ENCODE measurements around the gene FAM3B. TPM values are rescaled to one million over a fixed set of nuclear protein-coding genes. Genes with fewer than 3 reads are reported as not detected.
A peak's percentile ranks its signal among the peaks of the same experiment; 100 is the strongest.

FAM3B gene
- total and polyA plus RNA-seq, 4 donors, result 0.90 to 28.5 (median 2.6) TPM

DNA sequence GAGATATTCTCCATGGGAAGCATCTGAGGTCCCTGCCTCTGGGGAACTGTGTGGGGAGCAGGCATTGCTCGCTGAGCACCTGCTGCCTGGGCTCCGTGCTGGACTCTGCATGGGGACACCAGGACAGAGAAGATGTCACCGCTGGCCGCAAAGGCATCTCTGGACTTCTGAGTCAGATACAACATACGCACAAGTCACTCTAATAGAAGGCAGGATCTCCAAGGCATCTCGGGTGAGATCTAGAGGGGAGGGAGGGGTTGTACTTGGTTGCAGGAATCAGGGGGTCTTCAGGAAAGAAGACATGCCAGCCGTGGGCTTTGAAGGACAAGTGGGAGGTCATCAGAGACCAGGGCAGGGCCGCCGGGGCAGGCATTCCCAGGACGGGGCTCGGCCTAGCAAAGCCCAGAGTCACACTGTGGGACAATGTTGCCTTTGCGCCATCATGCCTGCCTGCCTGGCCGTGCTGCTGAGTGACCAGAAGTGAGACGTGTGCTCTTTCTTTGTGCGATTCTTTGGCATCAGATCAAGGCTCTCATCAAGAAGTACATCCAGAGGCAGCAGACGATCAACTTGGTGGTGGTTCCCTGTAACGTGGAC is 73.5 kb downstream of the FAM3B start:
- intact Hi-C loops (cut with DNase I), result no loop called here
- Histone ChIP-seq H3K9me3 (ENCODE audit: control insufficient read depth, low read length) (no peaks in the 10 kb centered on the region), H3K4me3 (ENCODE audit: low read length in 2 of 2) (no peak overlapping the region), H3K27ac (ENCODE audit: low read depth in 1 of 2, low read length in 2 of 2) (no peak overlapping the region), H3K4me1 (ENCODE audit: control insufficient read depth in 1 of 2, insufficient read depth in 2 of 2, low read length in 2 of 2) (no peaks in the 10 kb centered on the region), H3K36me3 (ENCODE audit: control insufficient read depth in 1 of 2, insufficient read depth in 2 of 2, low read length in 1 of 2) (no peaks in the 10 kb centered on the region), H3K27me3 (ENCODE audit: control insufficient read depth in 1 of 2, insufficient read depth in 2 of 2, low read length in 1 of 2) (no peaks in the 10 kb centered on the region)
- WGBS, 2 donors, result 91 to 92% methylated on average over 17 of the region's 17 CpGs
- DNase-seq (no peak), ATAC-seq (ENCODE audit: low FRiP score) (no peak)

DNA sequence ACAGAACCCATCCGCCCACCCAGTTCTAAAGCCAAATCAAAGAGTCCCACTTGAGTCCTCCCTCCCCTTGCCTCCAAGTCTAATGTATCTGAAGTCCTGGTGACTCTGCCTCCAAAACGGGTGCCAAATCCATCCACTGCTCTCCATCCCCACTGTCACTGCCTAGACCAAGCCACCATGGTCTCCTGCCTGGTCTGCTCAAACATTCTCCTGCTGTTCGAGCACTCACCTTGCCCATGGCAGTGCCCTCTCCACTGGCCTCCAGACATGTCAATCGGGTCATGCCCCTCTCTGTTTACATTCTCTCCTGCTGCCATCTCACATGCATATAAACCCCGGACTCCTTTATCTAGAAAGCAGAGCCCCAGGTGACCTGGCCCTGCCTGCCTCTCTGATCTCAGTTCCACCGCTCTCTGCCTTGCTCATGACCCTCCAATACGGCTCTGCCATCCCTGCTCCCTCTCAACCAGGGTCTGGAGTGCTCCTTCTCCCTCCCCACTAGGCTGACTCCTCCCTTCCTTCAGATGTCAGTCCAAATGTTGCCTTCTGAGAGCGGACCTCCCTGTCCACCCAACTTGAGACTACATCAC is 77.4 kb downstream of the FAM3B start:
- Histone ChIP-seq H3K4me1 (ENCODE audit: control insufficient read depth in 1 of 2, insufficient read depth in 2 of 2, low read length in 2 of 2) (no peaks in the 10 kb centered on the region), H3K27ac (ENCODE audit: low read depth in 1 of 2, low read length in 2 of 2) (no peak overlapping the region), H3K9me3 (ENCODE audit: control insufficient read depth, low read length) (no peaks in the 10 kb centered on the region), H3K27me3 (ENCODE audit: control insufficient read depth in 1 of 2, insufficient read depth in 2 of 2, low read length in 1 of 2) (no peaks in the 10 kb centered on the region), H3K36me3 (ENCODE audit: control insufficient read depth in 1 of 2, insufficient read depth in 2 of 2, low read length in 1 of 2) (no peaks in the 10 kb centered on the region), H3K4me3 (ENCODE audit: low read length in 2 of 2) (no peak overlapping the region)
- 80 to 88% methylated on average over 8 of the region's 8 CpGs for WGBS, 2 donors
- intact Hi-C loops (cut with DNase I), result no loop called here
- no peak for ATAC-seq (ENCODE audit: low FRiP score)
- DNase-seq, result peak in 1 of 2 donors; percentile 61

DNA sequence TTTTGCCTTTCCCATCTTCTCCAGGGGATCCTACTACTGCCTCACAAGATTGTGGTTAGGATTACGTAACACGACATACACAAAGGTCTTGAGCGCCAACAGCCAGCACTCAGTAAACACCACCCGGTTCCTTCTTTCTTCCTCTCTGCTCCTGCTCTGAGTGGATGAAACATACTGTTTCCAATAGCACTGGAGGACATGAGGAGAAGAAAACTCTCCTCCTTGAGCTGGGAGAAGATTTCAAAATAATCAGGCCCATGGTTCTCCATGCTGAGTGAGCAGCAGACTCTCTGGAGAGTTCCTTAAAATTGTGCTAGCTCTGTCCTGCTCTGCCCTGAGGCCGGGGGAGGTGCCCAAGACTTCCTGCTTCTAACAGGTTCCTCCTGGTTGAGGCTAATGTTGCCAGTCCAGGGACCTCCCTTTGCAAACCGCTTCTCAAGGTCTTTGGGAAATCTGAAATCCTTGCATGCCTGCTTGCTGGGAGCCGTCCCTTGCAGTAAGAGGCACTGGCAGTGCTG is 80.0 kb downstream of the FAM3B start:
- H3K36me3 ChIP-seq (ENCODE audit: control insufficient read depth in 1 of 2, insufficient read depth in 2 of 2, low read length in 1 of 2), result no peaks in the 10 kb centered on the region
- H3K9me3 ChIP-seq (ENCODE audit: control insufficient read depth, low read length), result no peaks in the 10 kb centered on the region
- H3K4me3 ChIP-seq (ENCODE audit: low read length in 2 of 2), result no peak overlapping the region
- DNase-seq, result peak; percentile 55 to 75
- H3K27ac ChIP-seq (ENCODE audit: low read depth in 1 of 2, low read length in 2 of 2), result no peak overlapping the region
- intact Hi-C loops (cut with DNase I), result no loop called here
- WGBS, 2 donors, result 65 to 69% methylated on average over 7 of the region's 7 CpGs
- no peaks in the 10 kb centered on the region for H3K27me3 ChIP-seq (ENCODE audit: control insufficient read depth in 1 of 2, insufficient read depth in 2 of 2, low read length in 1 of 2)
- peak; percentile 50 for ATAC-seq (ENCODE audit: low FRiP score)
- no peaks in the 10 kb centered on the region for H3K4me1 ChIP-seq (ENCODE audit: control insufficient read depth in 1 of 2, insufficient read depth in 2 of 2, low read length in 2 of 2)

DNA sequence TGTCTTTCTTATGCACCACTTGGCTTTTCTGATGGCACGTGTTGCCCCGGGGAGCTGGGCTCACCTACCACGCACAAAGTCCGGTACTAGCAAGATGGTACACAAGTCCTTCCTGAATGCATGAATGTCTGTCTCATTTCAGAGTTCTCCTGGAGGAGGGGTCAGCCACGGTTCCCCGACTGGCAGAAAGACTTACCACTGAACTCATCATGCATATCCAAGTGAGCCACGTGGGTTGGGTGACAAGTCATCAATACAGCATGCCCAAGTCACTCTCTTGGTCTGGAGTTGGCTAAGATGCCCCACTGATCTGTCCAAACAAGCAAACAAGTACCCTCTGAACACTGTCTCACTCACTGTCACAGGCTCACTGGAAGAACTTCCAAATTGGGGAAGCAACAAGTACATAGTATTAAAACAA is 80.9 kb downstream of the FAM3B start:
- Histone ChIP-seq H3K4me1 (ENCODE audit: control insufficient read depth in 1 of 2, insufficient read depth in 2 of 2, low read length in 2 of 2) (no peaks in the 10 kb centered on the region), H3K27me3 (ENCODE audit: control insufficient read depth in 1 of 2, insufficient read depth in 2 of 2, low read length in 1 of 2) (no peaks in the 10 kb centered on the region), H3K4me3 (ENCODE audit: low read length in 2 of 2) (no peak overlapping the region), H3K9me3 (ENCODE audit: control insufficient read depth, low read length) (no peaks in the 10 kb centered on the region), H3K27ac (ENCODE audit: low read depth in 1 of 2, low read length in 2 of 2) (no peak overlapping the region), H3K36me3 (ENCODE audit: control insufficient read depth in 1 of 2, insufficient read depth in 2 of 2, low read length in 1 of 2) (no peaks in the 10 kb centered on the region)
- ATAC-seq (ENCODE audit: low FRiP score) (no peak), DNase-seq (peak in 1 of 2 donors; percentile 56)
- intact Hi-C loops (cut with DNase I), result no loop called here
- WGBS, 2 donors, result 82 to 90% methylated on average over 7 of the region's 7 CpGs

DNA sequence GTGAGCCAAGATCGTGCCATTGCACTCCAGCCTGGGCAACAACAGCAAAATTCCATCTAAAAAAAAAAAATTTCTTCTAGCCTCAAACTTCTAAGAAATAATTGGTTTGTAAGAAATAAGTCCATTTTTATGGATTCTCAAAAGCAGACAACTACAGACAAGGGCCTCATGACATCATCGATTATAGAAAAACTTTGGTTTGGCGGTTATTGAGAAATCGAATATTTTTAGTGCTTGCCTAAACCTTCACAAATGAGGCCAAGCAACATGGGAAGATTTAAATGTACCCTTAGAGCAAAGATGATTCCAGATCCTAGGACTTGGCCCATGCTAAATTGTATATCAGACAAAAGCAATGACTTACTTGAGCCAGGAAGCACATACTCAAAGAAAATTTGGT is 81.7 kb downstream of the FAM3B start:
- Histone ChIP-seq H3K4me1 (ENCODE audit: control insufficient read depth in 1 of 2, insufficient read depth in 2 of 2, low read length in 2 of 2) (no peaks in the 10 kb centered on the region), H3K27ac (ENCODE audit: low read depth in 1 of 2, low read length in 2 of 2) (no peak overlapping the region), H3K36me3 (ENCODE audit: control insufficient read depth in 1 of 2, insufficient read depth in 2 of 2, low read length in 1 of 2) (no peaks in the 10 kb centered on the region), H3K4me3 (ENCODE audit: low read length in 2 of 2) (no peak overlapping the region), H3K27me3 (ENCODE audit: control insufficient read depth in 1 of 2, insufficient read depth in 2 of 2, low read length in 1 of 2) (no peaks in the 10 kb centered on the region), H3K9me3 (ENCODE audit: control insufficient read depth, low read length) (no peaks in the 10 kb centered on the region)
- no peak for DNase-seq
- intact Hi-C loops (cut with DNase I), result no loop called here
- ATAC-seq (ENCODE audit: low FRiP score), result no peak
- 92% methylated on average over 4 of the region's 4 CpGs for WGBS, 2 donors

DNA sequence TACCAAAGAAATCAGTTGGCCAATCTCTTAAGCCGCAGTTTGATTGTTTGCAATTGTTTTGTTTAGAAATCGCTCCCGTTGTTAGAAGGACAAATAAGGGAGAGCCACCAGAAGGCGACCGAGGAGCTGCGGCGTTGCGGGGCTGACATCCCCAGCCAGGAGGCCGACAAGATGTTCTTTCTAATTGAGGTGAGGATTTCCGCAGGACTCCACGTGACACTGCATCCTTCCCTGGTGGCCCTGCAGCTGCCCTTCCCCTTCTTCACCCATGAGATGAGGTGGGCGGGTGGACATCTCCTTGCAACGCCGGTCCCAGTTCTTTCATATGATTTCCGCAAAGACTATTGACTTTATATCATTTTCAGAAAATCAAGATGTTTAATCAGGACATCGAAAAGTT is 82.2 kb downstream of the FAM3B start:
- ATAC-seq (ENCODE audit: low FRiP score) (no peak), DNase-seq (peak in 1 of 2 donors; percentile 65)
- H3K4me1 ChIP-seq (ENCODE audit: control insufficient read depth in 1 of 2, insufficient read depth in 2 of 2, low read length in 2 of 2), result no peaks in the 10 kb centered on the region
- no peak overlapping the region for H3K4me3 ChIP-seq (ENCODE audit: low read length in 2 of 2)
- H3K9me3 ChIP-seq (ENCODE audit: control insufficient read depth, low read length), result no peaks in the 10 kb centered on the region
- no peaks in the 10 kb centered on the region for H3K36me3 ChIP-seq (ENCODE audit: control insufficient read depth in 1 of 2, insufficient read depth in 2 of 2, low read length in 1 of 2)
- intact Hi-C loops (cut with DNase I), result no loop called here
- WGBS, 2 donors, result 95 to 96% methylated on average over 16 of the region's 16 CpGs
- no peak overlapping the region for H3K27ac ChIP-seq (ENCODE audit: low read depth in 1 of 2, low read length in 2 of 2)
- H3K27me3 ChIP-seq (ENCODE audit: control insufficient read depth in 1 of 2, insufficient read depth in 2 of 2, low read length in 1 of 2), result no peaks in the 10 kb centered on the region

DNA sequence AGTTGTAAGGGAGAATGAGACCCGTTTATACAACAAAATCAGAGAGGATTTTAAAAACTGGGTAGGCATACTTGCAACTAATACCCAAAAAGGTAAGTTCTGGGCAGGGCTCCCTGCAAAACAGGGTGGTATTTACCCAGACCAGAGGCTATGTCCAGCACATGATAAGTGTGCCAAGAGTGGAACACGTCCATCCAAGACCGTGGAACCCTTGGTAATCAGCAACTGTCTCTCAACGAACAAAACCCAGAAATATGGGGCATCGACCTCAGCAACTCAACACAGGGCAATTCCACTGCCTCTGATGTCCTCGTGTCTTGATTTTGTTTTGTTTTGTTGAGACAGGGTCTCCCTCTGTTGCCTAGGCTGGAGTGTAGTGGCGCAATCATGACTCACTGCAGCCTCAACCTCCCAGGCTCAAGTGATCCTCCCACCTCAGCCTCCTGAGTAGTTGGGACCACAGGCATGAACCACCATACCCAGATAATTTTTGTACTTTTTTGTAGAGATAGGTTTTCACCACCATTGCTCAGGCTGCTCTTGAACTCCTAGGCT is 82.7 kb downstream of the FAM3B start:
- no peaks in the 10 kb centered on the region for H3K4me1 ChIP-seq (ENCODE audit: control insufficient read depth in 1 of 2, insufficient read depth in 2 of 2, low read length in 2 of 2)
- WGBS, 2 donors, result 88% methylated on average over 7 of the region's 7 CpGs
- no peaks in the 10 kb centered on the region for H3K36me3 ChIP-seq (ENCODE audit: control insufficient read depth in 1 of 2, insufficient read depth in 2 of 2, low read length in 1 of 2)
- H3K9me3 ChIP-seq (ENCODE audit: control insufficient read depth, low read length), result no peaks in the 10 kb centered on the region
- H3K27ac ChIP-seq (ENCODE audit: low read depth in 1 of 2, low read length in 2 of 2), result no peak overlapping the region
- intact Hi-C loops (cut with DNase I), result no loop called here
- H3K4me3 ChIP-seq (ENCODE audit: low read length in 2 of 2), result no peak overlapping the region
- ATAC-seq (ENCODE audit: low FRiP score), result no peak
- no peaks in the 10 kb centered on the region for H3K27me3 ChIP-seq (ENCODE audit: control insufficient read depth in 1 of 2, insufficient read depth in 2 of 2, low read length in 1 of 2)
- DNase-seq, result peak in 1 of 2 donors; percentile 22

DNA sequence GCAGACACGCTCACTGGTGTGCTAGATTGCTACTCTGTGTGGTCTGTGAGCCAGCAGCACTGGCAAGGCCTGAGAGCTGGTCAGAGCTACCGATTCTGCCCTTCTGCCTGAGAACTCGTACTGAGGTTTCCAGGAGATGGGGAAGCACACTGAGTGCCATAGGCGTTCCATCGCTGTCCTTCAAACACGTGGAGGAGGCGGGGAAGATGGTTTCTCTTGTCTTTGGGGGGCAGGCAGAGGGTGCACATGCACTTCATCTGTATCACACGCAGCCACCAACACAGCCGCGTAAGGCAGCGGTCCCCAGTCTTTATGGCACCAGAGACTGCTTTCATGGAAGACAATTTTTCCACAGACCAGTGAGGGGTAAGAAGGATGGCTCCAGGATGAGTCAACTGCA is 85.6 kb downstream of the FAM3B start:
- Histone ChIP-seq H3K4me1 (ENCODE audit: control insufficient read depth in 1 of 2, insufficient read depth in 2 of 2, low read length in 2 of 2) (no peaks in the 10 kb centered on the region), H3K27me3 (ENCODE audit: control insufficient read depth in 1 of 2, insufficient read depth in 2 of 2, low read length in 1 of 2) (no peaks in the 10 kb centered on the region), H3K27ac (ENCODE audit: low read depth in 1 of 2, low read length in 2 of 2) (no peak overlapping the region), H3K9me3 (ENCODE audit: control insufficient read depth, low read length) (no peaks in the 10 kb centered on the region), H3K36me3 (ENCODE audit: control insufficient read depth in 1 of 2, insufficient read depth in 2 of 2, low read length in 1 of 2) (no peaks in the 10 kb centered on the region), H3K4me3 (ENCODE audit: low read length in 2 of 2) (no peak overlapping the region)
- intact Hi-C loops (cut with DNase I), result no loop called here
- peak in 1 of 2 donors; percentile 53 for DNase-seq
- 91 to 93% methylated on average over 11 of the region's 11 CpGs for WGBS, 2 donors
- no peak for ATAC-seq (ENCODE audit: low FRiP score)

DNA sequence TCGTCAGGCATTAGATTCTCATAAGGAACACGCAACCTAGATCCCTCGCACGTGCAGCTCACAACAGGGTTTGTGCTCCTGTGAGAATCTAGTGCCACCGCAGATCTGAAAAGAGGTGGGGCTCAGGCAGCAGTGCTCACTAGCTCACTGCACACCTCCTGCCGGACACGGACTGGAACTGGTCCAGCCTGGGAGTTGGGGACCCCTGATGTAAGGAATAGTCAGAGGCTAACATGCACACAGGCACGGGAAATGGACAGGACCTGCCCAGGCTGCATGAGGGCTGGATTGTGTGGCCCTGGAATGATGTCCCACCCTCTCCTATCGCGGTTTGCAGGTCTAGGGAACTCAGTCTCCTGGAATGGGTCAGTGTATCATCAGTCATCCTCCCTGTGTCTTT is 86.2 kb downstream of the FAM3B start:
- 90 to 91% methylated on average over 10 of the region's 10 CpGs for WGBS, 2 donors
- ATAC-seq (ENCODE audit: low FRiP score), result no peak
- Histone ChIP-seq H3K4me3 (ENCODE audit: low read length in 2 of 2) (no peak overlapping the region), H3K36me3 (ENCODE audit: control insufficient read depth in 1 of 2, insufficient read depth in 2 of 2, low read length in 1 of 2) (no peaks in the 10 kb centered on the region), H3K27me3 (ENCODE audit: control insufficient read depth in 1 of 2, insufficient read depth in 2 of 2, low read length in 1 of 2) (no peaks in the 10 kb centered on the region), H3K9me3 (ENCODE audit: control insufficient read depth, low read length) (no peaks in the 10 kb centered on the region), H3K27ac (ENCODE audit: low read depth in 1 of 2, low read length in 2 of 2) (no peak overlapping the region), H3K4me1 (ENCODE audit: control insufficient read depth in 1 of 2, insufficient read depth in 2 of 2, low read length in 2 of 2) (no peaks in the 10 kb centered on the region)
- DNase-seq, result peak in 1 of 2 donors; percentile 59
- intact Hi-C loops (cut with DNase I), result no loop called here
